Frontal cortex (tissue), 4 donors: ENCODE data around the gene RANBP9. TPM values are rescaled to one million over a fixed set of nuclear protein-coding genes. Genes with fewer than 3 reads are reported as not detected.

Source experiments
- DNase-seq, 2 donors: peaks; one replicate each; pipeline ENCODE4 v3.0.0; 2012; ENCODE audit warnings: low spot score in 2 of 2
- FAIRE-seq: peaks from 2 replicates; lab custom pipeline; 2012; peaks lifted over from hg19 to GRCh38; lab: Jason Lieb, UNC
- total RNA-seq: library from RNA; depleted of rRNA; stranded (reverse); fragments of >200 nt; gene quantifications from one replicate; pipeline ENCODE4 v1.2.3, GENCODE V29; 2014
- donor health status: control.
- donor health status: control.
- donor health status: control.

The RANBP9 gene
- total RNA-seq, 1 donor from 2014 or later, result 91.3 TPM

DNA sequence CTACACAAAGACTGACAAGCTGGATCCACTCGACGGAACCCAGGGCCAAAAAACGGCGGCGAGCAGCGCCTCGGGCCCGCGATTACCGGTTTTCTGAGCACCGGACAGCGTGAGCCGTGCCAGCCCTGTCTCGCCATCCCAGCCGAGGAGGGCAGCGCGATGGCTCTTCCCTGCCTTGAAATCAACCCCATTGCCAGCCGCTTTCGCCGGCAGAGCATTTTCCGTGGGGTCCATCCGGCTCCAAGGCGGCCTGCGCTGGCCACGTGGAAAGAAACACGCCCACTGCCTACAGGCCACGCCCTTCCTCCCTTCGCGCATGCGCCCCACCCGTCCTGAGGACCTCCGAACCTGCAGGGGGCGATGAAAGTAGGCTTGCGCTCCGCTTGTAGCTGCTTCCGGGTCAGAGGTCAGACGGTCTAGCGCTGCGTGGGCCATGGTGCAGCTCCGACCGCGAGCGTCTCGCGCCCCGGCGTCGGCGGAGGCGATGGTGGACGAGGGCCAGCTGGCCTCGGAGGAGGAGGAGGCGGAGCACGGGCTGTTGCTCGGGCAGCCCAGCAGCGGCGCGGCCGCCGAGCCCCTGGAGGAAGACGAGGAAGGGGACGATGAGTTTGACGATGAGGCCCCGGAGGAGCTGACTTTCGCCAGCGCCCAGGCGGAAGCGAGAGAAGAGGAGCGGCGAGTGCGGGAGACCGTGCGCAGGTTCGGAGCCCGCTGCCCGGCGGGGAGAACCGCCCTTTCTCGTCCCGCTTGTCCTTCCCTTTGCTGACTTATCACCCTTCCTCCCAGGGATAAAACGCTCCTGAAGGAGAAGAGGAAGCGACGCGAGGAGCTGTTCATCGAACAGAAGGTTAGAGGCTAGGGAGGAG, 96.5 kb downstream of the RANBP9 start, which contains the start of gene NOL7:
NOL7 (plus strand) TSS at position 410 of the 866 bp plus-strand sequence; CDS start at position 434, 24 bp downstream.
- DNase-seq (peak; percentile 93 to 94), FAIRE-seq (no peak)

- DNase-seq (peak in 1 of 2 donors; percentile 40), FAIRE-seq (no peak)
Measured at GRCh38 chr6:13614126-13614925, 97.3 kb downstream of the RANBP9 start.

DNA sequence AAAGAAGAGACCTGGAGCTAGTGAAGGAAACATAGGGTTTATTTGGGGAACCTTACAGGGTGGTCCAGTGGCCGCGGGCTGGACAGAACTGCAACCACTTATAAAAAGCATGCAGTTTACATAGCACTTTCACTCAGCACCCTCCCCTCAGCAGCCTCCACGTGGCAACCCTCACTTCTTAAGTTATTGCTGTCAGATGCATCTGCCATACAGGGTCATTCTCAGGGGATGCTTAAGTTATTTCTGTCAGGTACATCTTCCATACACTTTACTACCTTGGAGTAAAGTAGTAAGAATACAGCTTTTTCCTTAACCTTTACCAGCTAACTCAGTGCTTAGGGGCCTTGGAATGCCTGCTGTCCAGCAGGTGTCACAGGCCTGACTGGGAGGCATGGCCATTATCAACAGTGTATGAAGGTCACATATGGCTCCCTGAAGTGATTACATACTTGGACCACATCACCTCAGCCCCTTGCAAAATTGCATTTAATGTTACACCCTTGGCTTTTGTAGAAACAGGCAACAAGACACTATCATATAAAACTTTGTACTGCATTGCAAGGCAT, 98.5 kb downstream of the RANBP9 start:
- DNase-seq (no peak), FAIRE-seq (no peak)

DNA sequence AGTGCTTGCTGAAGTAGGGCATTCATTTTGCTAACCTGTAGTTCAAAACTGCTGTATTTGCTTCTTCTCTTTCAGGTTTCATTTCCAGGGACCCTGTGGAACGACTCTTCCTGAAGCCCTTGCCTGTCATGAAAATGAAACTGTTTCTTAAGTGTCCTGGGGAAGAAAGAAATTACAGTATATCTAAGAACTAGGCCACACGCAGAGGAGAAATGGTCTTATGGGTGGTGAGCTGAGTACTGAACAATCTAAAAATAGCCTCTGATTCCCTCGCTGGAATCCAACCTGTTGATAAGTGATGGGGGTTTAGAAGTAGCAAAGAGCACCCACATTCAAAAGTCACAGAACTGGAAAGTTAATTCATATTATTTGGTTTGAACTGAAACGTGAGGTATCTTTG, 99.9 kb downstream of the RANBP9 start:
- DNase-seq (no peak), FAIRE-seq (no peak)

DNA sequence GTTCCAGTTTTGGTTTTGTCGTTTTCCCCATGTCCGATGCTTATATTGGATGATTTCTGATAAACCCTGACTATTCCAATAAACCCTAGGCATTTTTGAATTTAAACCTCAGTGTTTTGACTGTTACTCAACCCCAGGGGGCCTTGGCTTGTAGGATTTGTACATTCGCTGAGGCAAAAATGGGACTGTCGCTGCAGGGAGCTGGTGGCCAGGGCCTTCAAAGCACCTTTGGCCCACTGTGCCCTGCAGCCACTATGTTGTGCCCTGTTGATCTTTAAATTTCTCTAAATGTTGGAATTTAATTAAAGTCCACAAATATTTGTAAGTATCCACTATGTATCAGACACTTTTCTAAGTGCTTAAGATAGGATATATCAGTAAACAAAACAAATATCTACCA, 106.0 kb downstream of the RANBP9 start:
- DNase-seq (no peak), FAIRE-seq (no peak)

DNA sequence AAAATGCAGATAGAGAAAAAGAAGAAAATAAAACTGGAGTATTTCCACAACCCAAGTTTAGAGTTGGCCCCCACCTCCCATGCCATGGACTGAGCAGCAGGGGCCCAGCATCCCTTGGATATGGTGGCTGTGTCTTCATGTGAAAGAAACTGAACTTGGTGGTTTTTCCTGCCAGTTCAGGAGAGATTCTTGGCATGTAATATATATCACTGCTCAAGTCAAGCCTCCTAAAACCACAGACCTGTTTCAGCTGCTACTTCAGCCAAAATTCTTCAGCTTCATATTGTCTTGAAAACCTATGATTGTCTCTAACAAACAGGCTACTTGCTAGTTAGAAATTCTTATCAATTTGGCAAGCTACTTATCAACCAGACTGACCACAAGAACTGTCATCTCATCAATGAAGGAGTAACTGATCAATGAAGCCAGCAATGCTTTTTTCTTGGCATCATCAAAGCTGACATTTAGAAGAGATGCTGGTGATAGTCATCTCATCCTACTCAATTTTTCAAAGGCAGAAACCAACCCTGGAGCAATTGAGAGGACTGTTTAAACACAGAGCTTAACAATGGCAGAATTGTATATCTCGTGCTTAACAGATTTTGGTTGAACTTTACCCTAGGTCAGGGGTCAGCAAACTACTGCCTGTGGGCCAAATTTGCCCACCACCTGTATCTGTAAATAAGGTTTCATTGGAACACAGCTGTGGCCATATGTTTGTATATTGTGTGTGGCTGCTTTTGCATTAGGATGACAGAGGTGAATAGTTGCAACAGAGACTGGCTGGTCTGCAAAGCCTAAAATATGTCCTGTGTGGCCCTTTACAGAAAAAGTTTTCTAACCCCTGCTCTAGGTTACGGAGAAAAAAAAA, 106.9 kb downstream of the RANBP9 start:
- no peak for FAIRE-seq
- no peak for DNase-seq

- FAIRE-seq, result no peak
Measured at GRCh38 chr6:13604135-13604534, 107.5 kb downstream of the RANBP9 start.

GRCh38 chr6:13600036-13600435, 111.6 kb downstream of the RANBP9 start:
- FAIRE-seq, result no peak

More at GRCh38 chr6:13604135-13604534, 107.5 kb downstream of the RANBP9 start:
- DNase-seq, result no peak

DNA sequence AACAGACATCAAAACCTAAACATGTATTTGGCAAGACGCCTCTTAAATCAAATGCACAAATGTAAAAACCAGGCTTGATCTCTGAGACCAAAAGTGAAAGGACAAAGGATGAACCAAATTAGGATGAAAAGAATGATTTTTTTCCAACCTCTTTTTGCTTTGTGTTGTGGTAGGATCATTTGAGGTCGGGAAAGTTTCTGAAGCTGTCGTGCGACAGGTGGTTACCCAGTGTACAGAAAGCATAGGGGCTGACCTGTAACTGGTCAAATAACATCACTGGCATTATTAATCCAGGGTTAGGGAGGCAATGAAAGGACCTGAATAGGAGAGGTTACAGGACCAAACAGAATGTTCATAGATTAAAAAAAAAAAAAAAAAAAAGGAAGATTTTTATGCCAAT, 114.6 kb downstream of the RANBP9 start:
- no peak for DNase-seq
- no peak for FAIRE-seq

More at GRCh38 chr6:13600036-13600435, 111.6 kb downstream of the RANBP9 start:
- DNase-seq, result no peak

- FAIRE-seq, result no peak
- DNase-seq, result no peak
Measured at GRCh38 chr6:13593720-13594119, 117.9 kb downstream of the RANBP9 start.

DNA sequence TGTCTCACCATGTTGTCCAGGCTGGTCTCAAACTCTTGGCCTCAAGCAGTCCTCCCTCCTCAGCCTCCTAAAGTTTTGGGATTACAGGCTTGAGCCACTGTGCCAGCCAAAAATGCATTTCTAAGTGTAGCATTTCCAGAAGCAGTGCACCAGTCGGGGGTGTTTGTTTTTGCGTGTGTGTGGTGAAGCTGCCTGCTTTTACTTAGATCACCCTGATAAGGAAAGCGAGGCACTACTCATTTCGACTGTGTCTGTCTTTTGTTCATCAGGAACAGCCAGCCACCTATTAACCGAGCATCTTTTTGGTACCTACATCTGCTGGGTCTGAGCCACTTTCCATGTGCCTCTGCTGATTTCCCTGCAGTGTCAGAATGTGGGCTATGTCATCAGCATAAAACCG, 118.5 kb downstream of the RANBP9 start:
- FAIRE-seq, result no peak
- no peak for DNase-seq

GRCh38 chr6:13591205-13591921, 120.3 kb downstream of the RANBP9 start:
- no peak for FAIRE-seq
- DNase-seq, result no peak

DNA sequence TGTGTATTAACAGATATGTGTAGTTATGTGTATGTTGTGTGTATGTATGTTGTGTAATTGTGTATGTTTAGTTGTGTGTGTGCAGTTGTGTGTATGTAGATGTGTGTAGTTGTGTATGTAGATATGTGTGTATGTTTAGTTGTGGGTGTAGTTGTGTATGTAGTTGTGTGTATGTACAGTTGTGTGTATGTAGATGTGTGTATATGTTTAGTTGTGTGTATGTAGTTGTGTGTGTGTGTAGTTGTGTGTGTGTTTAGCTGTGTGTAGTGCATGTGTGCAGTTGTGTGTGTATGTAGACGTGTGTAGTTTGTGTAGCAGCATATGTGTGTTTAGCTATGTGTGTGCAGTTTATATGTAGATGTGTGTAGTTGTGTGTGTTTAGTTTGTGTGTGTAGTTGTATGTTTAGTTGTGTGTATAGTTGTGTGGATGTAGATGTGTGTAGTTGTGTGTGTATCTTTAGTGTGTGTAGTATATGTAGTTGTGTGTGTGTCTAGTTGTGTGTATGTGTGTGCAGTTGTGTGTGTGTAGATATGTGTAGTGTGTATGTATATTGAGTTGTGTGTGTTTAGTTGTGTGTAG, 121.0 kb downstream of the RANBP9 start:
- DNase-seq (no peak), FAIRE-seq (no peak)

- no peak for FAIRE-seq
Measured at GRCh38 chr6:13589801-13590200, 121.8 kb downstream of the RANBP9 start.

DNA sequence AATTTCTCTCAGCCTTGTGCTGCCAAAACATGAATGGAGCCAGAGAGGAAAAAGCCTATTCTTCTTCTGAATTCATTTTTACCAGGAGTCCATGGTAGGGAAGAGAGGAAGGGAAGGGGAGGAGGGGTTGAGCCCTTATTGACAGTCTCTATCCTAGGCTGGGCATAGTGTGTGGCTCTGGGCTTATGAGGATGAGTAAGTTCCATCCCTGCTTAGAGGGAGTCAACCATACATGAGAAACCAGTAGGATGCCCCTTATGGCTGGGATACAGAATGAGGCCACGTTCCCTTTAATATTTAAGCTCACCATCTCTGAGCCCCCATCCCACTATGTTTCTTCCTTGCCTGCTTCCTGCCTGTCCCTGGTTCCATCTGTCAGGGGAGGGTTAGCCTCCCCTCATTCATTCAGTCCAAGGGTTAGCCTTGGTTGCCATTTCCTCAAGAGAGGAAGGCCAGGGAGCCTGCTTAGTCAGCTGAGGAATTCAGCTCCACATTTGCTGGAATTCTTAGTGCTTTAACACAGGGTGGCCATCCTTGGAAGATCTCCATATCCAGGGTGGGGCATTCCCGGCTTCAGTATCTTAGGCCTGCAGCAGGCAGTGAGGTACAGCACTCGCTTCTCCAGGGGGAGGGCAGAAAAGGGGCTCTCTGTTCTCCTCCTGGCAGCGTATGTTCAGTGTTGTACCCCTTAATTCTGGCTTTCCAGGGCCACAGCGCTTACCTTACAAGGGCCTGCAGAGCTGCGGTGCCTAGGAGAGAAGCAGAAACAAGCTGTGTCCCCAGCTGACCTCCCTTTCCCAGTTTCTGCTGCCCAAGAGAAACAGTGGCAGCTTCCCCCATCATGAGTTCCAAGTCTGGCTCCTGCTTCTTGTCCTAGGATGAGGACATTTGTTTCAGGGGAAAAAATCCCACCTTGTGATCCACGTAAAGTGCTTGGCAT, 124.8 kb downstream of the RANBP9 start:
- FAIRE-seq, result no peak
- DNase-seq, result no peak

More at GRCh38 chr6:13589801-13590200, 121.8 kb downstream of the RANBP9 start:
- DNase-seq, result no peak

GRCh38 chr6:13581700-13582229, 129.9 kb downstream of the RANBP9 start:
- FAIRE-seq (no peak), DNase-seq (no peak)

GRCh38 chr6:13579911-13580310, 131.7 kb downstream of the RANBP9 start:
- FAIRE-seq, result no peak
- no peak for DNase-seq
